GM12878 (cell line): ENCODE results near the gene MVB12B. TPM values are rescaled to one million over a fixed set of nuclear protein-coding genes. Genes with fewer than 3 reads are reported as not detected.

ENCODE experiments used
- ATAC-seq: fragments of 200-7000 bp; cut with Tn5 transposase; 3 replicates; pipeline ENCODE4 v1.9.1; 2020; ENCODE audit warnings: mild to moderate bottlenecking, moderate library complexity
- BruUV-seq: library from RNA; stranded (reverse); fragments of 400-500 nt; replicated peaks from 2 replicates; lab custom pipeline; 2021; lab: Mats Ljungman, UMichigan
- CTCF ChIA-PET: fragments of 300-600 bp; sonication (Branson Sonifier 250); formaldehyde crosslinking; extraction: SDS; loops from one replicate; lab custom pipeline; 2021; ENCODE audit warnings: inconsistent platforms; lab: Yijun Ruan, JAX
- POLR2A ChIA-PET: fragments of 350-600 bp; formaldehyde crosslinking; extraction: SDS; loops from one replicate; lab custom pipeline; 2021; ENCODE audit warnings: inconsistent platforms; lab: Charles Lee
- RAD21 ChIA-PET: fragments of 300-600 bp; sonication (Branson Sonifier 250); formaldehyde crosslinking; loops from one replicate; lab custom pipeline; 2023; ENCODE audit warnings: antibody characterized with exemption; ENCODE audit not compliant: unreplicated experiment; lab: Charles Lee
- SMC1A ChIA-PET: fragments of 300-600 bp; sonication (Branson Sonifier 250); formaldehyde crosslinking; loops from one replicate; lab custom pipeline; 2023; ENCODE audit not compliant: unreplicated experiment, uncharacterized antibody; lab: Charles Lee
- DNase-seq: peaks from one replicate; pipeline ENCODE4 v3.0.0-alpha.2; 2011; ENCODE audit warnings: low read depth, low spot score
- FAIRE-seq: peaks from 3 replicates; lab custom pipeline; 2011; peaks lifted over from hg19 to GRCh38; lab: Jason Lieb, UNC
- H2AFZ ChIP-seq: 2 replicates; pipeline ENCODE4 v1.6.0; 2011; ENCODE audit warnings: low read depth, low read length, control low read depth; ENCODE audit not compliant: control insufficient read depth
- H3K27ac ChIP-seq: 2 replicates; pipeline ENCODE4 v1.5.1; 2011; ENCODE audit warnings: control low read depth; ENCODE audit not compliant: control insufficient read depth, insufficient read depth
- H3K27me3 ChIP-seq, 2 experiments: replicated peaks in 1 of 2; 2 replicates each; pipeline versions ENCODE4 v1.6.0 to v1.6.1; 2011; ENCODE audit warnings: low read length in 1 of 2; ENCODE audit not compliant: control insufficient read depth in 2 of 2, insufficient read depth in 2 of 2
- H3K36me3 ChIP-seq, 2 experiments: 2 replicates each; pipeline ENCODE4 v1.5.1; 2011; ENCODE audit warnings: low read length in 1 of 2; ENCODE audit not compliant: control insufficient read depth in 2 of 2, insufficient read depth in 2 of 2
- H3K4me1 ChIP-seq: 2 replicates; pipeline ENCODE4 v1.6.1; 2011; ENCODE audit warnings: mild to moderate bottlenecking, low read length, moderate library complexity, mixed read lengths; ENCODE audit not compliant: control insufficient read depth, insufficient read depth
- H3K4me2 ChIP-seq: 2 replicates; pipeline ENCODE4 v1.6.0; 2011; ENCODE audit warnings: control low read depth; ENCODE audit not compliant: control insufficient read depth, insufficient read depth
- H3K4me3 ChIP-seq: fragments of 200-600 bp; sonication (generic); 2 replicates; pipeline ENCODE4 v1.5.1; 2016
- H3K79me2 ChIP-seq: 2 replicates; pipeline ENCODE4 v1.6.0; 2011; ENCODE audit warnings: low read length; ENCODE audit not compliant: control insufficient read depth, insufficient read depth
- H3K9ac ChIP-seq: 2 replicates; pipeline ENCODE4 v1.8.0; 2011; ENCODE audit warnings: low read length, control low read depth, mixed read lengths; ENCODE audit not compliant: control insufficient read depth, insufficient read depth
- H3K9me3 ChIP-seq: replicated peaks from 3 replicates; pipeline ENCODE4 v1.5.1; 2011; ENCODE audit warnings: mild to moderate bottlenecking, low read length; ENCODE audit not compliant: control insufficient read depth, insufficient read depth
- H4K20me1 ChIP-seq: 2 replicates; pipeline ENCODE4 v1.6.0; 2011; ENCODE audit not compliant: control insufficient read depth, insufficient read depth
- BCL3 ChIP-seq: IDR thresholded peaks from 2 replicates; pipeline ENCODE4 v1.6.1; 2011; ENCODE audit warnings: borderline replicate concordance, low read depth, mild to moderate bottlenecking, moderate library complexity, low read length; ENCODE audit not compliant: insufficient read depth, poor library complexity, severe bottlenecking
- CEBPZ ChIP-seq: fragments of 150-350 bp; IDR thresholded peaks from 2 replicates; pipeline ENCODE4 v1.6.1; 2016; ENCODE audit warnings: low read depth, low read length
- FOXK2 ChIP-seq: fragments of 450-650 bp; IDR thresholded peaks from 2 replicates; pipeline ENCODE4 v1.6.1; 2017; ENCODE audit warnings: mild to moderate bottlenecking, moderate library complexity
- GABPA ChIP-seq: IDR thresholded peaks from 2 replicates; pipeline ENCODE4 v1.6.1; 2014; ENCODE audit warnings: antibody characterized with exemption, low read depth, mild to moderate bottlenecking, inconsistent platforms
- MTA3 ChIP-seq: IDR thresholded peaks from 2 replicates; pipeline ENCODE4 v1.6.1; 2012; ENCODE audit warnings: low read length, inconsistent platforms, borderline replicate concordance
- NR2F1 ChIP-seq: fragments of 450-650 bp; conservative IDR thresholded peaks from 2 replicates; pipeline ENCODE4 v1.6.1; 2017; ENCODE audit warnings: mild to moderate bottlenecking
- PAX8 ChIP-seq: fragments of 450-650 bp; IDR thresholded peaks from 2 replicates; pipeline ENCODE4 v1.6.1; 2017; ENCODE audit warnings: mild to moderate bottlenecking, moderate library complexity
- REST ChIP-seq: IDR thresholded peaks from 2 replicates; pipeline ENCODE4 v1.6.1; 2012; ENCODE audit warnings: mild to moderate bottlenecking, low read depth, low read length
- ZBED1 ChIP-seq: IDR thresholded peaks from 2 replicates; pipeline ENCODE4 v1.6.1; 2016; ENCODE audit warnings: borderline replicate concordance
- WGBS: methylation state at CpG from one replicate; pipeline ENCODE4 v1.1.6; 2016; ENCODE audit warnings: low lambda C conversion rate; ENCODE audit not compliant: insufficient replicate concordance, insufficient coverage; ENCODE audit errors: missing lambda C conversion rate; 5-methylcytosine and 5-hydroxymethylcytosine counted together
- in situ Hi-C: fragments of 300-500 bp; cut with MboI; formaldehyde crosslinking; loops from 9 replicates; pipeline ENCODE4 v1.14.3; 2018; ENCODE audit warnings: mixed read lengths
- intact Hi-C: fragments of 100-400 bp; cut with micrococcal nuclease; formaldehyde crosslinking; loops from one replicate; pipeline ENCODE4 v1.14.2; 2022; ENCODE audit not compliant: unreplicated experiment
- polyA plus RNA-seq, 11 experiments: library from polyadenylated mRNA; depleted of rRNA in 4 of 11; unstranded in 6 of 11; stranded (reverse) in 5 of 11; fragments of >200 nt; fragmentation: Nextera tagmentation in 4 of 11; fragmentation: Illumina TruSeq in 1 of 11; extraction: Ambion mirVana in 4 of 11; extraction: Trizol in 1 of 11; gene quantifications; 1 replicate in 1 of 11; 2 replicates in 10 of 11; pipeline versions ENCODE4 v1.2.1 to v1.2.3, GENCODE V29; 2011 to 2016; ENCODE audit warnings: inconsistent platforms in 2 of 11, missing spikeins in 2 of 11, low read depth in 1 of 11
- total RNA-seq, 4 experiments: library from RNA; depleted of rRNA in 3 of 4; stranded (reverse); fragments of >200 nt in 3 of 4; fragmentation: Illumina TruSeq in 1 of 4; extraction: Trizol in 1 of 4; gene quantifications; 2 replicates each; pipeline versions ENCODE4 v1.2.1 to v1.2.3, GENCODE V29; 2013 to 2021
- TF ChIP-seq, protein P1 (sequence below): fragments of 450-650 bp; IDR thresholded peaks from 2 replicates; pipeline ENCODE4 v1.6.1; 2017; ENCODE audit warnings: borderline replicate concordance

Gene MVB12B
- total and polyA plus RNA-seq, 10 of the 15 experiments (the other 5 are each of a cell fraction or from before 2014, with no cell fraction given), result 0.08 TPM; not detected in 9

DNA sequence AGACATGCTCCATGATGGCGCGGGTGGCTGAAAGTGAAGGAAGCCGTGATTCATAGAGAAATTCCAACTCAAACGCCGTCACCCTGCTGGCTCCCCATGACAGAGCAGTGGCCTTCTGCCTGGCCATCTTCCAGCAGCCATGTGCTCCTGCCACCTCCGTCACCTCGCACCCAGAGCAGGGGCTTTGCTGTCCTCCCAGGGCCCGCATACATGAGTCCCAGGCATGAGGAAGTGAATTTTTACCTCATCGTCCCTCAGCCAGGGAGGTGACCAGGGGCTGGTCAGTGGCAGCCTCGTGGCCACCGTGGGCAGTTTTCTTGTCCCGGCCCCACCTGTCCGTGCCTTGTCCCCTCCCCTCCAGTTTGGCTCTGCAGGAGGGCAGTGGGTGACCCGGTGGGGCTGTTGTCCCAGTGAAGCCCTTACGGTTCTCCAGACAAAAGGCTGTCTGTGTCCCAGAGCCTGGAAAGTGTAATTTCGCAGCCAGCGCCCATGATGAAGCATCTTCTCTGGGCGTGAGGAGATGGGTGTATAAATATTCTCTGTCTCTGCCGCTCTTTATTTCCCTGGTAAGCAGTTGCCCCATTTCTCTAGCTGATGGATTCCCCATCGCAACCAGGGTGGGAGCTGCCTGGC is 163.1 kb downstream of the MVB12B start:
- Histone ChIP-seq H4K20me1 (no peaks in the 10 kb centered on the region), H3K79me2 (no peaks in the 10 kb centered on the region), H3K27ac (no peak overlapping the region), H3K36me3 (no peaks in the 10 kb centered on the region), H3K4me2 (no peak overlapping the region), H3K4me1 (no peaks in the 10 kb centered on the region), H3K27me3 (peaks cover 0 to 2% of the 10 kb centered on the region in 2 experiments; a peak in 3 of 4 replicates), H3K4me3 (no peak overlapping the region), H2AFZ (no peak overlapping the region), H3K9me3 (no peaks in the 10 kb centered on the region), H3K9ac (no peak overlapping the region)
- POLR2A ChIA-PET, result interaction anchor here (0.5 kb wide), 1 partner anchor 848 kb away, joined by 3 read pairs; no protein-coding TSS in a partner anchor
- RAD21 ChIA-PET, result no interaction called here
- in situ Hi-C loops (loop anchor here (5.0 to 10.0 kb wide), 2 partner anchors 187 to 345 kb away; no protein-coding TSS in a partner anchor), intact Hi-C loops (loop anchor here (5.0 to 10.0 kb wide), 3 partner anchors 92 to 1082 kb away; no protein-coding TSS in a partner anchor)
- no peak for FAIRE-seq
- WGBS, result 54% methylated on average over 20 of the region's 20 CpGs
- CTCF ChIA-PET, result interaction anchor here (1.5 to 2.4 kb wide), 5 partner anchors 89 to 187 kb away, joined by 4 to 15 read pairs (median 11); no protein-coding TSS in a partner anchor
- no peak for ATAC-seq
- no peak for DNase-seq
- BruUV-seq, result no TSS peak
- SMC1A ChIA-PET, result interaction anchor here (2.2 to 2.6 kb wide), 2 partner anchors 10 to 168 kb away, joined by 4 to 6 read pairs; no protein-coding TSS in a partner anchor
- TF ChIP-seq, protein P1, sequence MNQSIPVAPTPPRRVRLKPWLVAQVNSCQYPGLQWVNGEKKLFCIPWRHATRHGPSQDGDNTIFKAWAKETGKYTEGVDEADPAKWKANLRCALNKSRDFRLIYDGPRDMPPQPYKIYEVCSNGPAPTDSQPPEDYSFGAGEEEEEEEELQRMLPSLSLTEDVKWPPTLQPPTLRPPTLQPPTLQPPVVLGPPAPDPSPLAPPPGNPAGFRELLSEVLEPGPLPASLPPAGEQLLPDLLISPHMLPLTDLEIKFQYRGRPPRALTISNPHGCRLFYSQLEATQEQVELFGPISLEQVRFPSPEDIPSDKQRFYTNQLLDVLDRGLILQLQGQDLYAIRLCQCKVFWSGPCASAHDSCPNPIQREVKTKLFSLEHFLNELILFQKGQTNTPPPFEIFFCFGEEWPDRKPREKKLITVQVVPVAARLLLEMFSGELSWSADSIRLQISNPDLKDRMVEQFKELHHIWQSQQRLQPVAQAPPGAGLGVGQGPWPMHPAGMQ, result no peak
- no peak for TF ChIP-seq PAX8
- no peak for TF ChIP-seq FOXK2
- no peak for TF ChIP-seq ZBED1
- no peak for TF ChIP-seq BCL3
- TF ChIP-seq CEBPZ, result no peak
- no peak for TF ChIP-seq REST
- no peak for TF ChIP-seq GABPA
- no peak for TF ChIP-seq NR2F1
- TF ChIP-seq MTA3, result no peak
